ENCODE measurements around the gene PDHA1. TPM values are rescaled to one million over a fixed set of nuclear protein-coding genes. Genes with fewer than 3 reads are reported as not detected.

The PDHA1 gene
- total and polyA plus RNA-seq, 10 donors = 47.5 to 114 (median 89.3) TPM

DNA sequence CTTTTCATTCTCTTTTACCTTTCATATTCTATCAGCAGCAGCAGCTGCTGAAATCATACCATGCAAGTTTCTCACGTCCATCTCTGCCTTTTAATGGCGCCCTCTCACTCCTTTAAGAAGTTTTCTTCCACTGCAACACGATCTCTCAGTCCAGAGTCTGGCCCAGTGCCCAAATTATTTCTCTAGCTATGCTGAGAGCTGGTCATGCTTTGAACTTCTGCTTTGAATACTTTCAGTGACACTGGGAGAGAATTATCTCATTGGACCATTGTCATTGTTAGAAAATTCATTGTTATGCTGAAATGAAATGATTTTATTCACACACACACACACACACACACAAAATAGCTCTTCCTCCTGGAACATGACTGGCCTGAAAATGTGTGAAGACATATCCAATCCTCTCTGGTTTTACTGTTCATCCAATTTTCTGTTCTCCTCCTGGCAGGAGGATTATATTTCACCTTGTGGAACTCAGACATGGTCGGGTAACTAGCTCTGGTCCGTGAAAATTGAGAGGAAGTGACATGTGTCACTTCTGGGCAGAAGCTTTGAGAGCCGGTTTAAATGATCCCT is 1.3 kb upstream of the PDHA1 start:
- WGBS, 5 donors = 52 to 67% (median 59%) methylated on average over 6 of the region's 6 CpGs
- H3K36me3 ChIP-seq = no peaks in the 10 kb centered on the region
- TF ChIP-seq POLR2AphosphoS5 (IDR thresholded peaks at IDR 0.05) (no peak), POLR2A (IDR thresholded peaks at IDR 0.05) (no peak)
- TF ChIP-seq, protein P1, sequence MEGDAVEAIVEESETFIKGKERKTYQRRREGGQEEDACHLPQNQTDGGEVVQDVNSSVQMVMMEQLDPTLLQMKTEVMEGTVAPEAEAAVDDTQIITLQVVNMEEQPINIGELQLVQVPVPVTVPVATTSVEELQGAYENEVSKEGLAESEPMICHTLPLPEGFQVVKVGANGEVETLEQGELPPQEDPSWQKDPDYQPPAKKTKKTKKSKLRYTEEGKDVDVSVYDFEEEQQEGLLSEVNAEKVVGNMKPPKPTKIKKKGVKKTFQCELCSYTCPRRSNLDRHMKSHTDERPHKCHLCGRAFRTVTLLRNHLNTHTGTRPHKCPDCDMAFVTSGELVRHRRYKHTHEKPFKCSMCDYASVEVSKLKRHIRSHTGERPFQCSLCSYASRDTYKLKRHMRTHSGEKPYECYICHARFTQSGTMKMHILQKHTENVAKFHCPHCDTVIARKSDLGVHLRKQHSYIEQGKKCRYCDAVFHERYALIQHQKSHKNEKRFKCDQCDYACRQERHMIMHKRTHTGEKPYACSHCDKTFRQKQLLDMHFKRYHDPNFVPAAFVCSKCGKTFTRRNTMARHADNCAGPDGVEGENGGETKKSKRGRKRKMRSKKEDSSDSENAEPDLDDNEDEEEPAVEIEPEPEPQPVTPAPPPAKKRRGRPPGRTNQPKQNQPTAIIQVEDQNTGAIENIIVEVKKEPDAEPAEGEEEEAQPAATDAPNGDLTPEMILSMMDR (IDR thresholded peaks at IDR 0.05 in 8 of 11, conservative IDR thresholded peaks at IDR 0.05 in 3 of 11) = no peak
- intact Hi-C loops (cut with DNase I; ENCODE audit: low total_unique reads) = no loop called here
- H3K27me3 ChIP-seq (replicated peaks in 1 of 7) = peaks cover 0 to 6% (median 0%) of the 10 kb centered on the region in 7 donors
- no peak for DNase-seq
- H3K9me3 ChIP-seq = no peaks in the 10 kb centered on the region
- peaks cover 0 to 36% (median 18%) of the 10 kb centered on the region in 6 donors for H3K4me1 ChIP-seq
- no peak overlapping the region for H3K4me3 ChIP-seq
- H3K27ac ChIP-seq = peak overlapping the region in 1 of 8 donors; percentile 89

DNA sequence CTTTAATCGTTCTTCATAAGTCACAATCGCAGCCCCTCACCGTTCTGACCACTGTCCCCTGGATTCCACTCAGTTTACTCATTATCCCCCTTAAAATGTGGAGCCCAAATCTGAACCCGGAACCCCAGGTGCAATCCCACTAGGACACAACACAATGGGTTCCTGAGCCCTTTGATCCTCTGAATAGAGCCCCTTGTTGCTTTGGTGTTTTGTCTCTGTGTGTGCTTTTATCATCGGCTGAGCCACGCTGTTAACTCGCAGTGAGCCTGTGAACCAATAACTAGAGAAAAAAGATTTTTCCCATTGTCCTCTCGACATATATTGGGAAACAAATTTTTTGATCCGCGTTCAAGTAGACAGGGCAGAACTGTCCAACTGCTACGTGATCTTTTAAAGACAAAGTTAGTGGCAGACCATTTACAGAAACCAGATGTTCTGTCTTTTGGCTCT is 617 bp upstream of the PDHA1 start:
- H3K9me3 ChIP-seq = no peaks in the 10 kb centered on the region
- peak overlapping the region in 6 of 8 donors; percentile 76 to 92 (median 88) for H3K27ac ChIP-seq
- H3K4me3 ChIP-seq = peak overlapping the region in 7 of 8 donors; percentile 58 to 86 (median 74)
- intact Hi-C loops (cut with DNase I; ENCODE audit: low total_unique reads) = no loop called here
- no peaks in the 10 kb centered on the region for H3K36me3 ChIP-seq
- TF ChIP-seq POLR2A (IDR thresholded peaks at IDR 0.05) = no peak
- TF ChIP-seq, protein P1 (IDR thresholded peaks at IDR 0.05 in 8 of 11, conservative IDR thresholded peaks at IDR 0.05 in 3 of 11) = no peak
- no peak for TF ChIP-seq POLR2AphosphoS5 (IDR thresholded peaks at IDR 0.05)
- 41 to 71% (median 56%) methylated on average over 11 of the region's 11 CpGs for WGBS, 5 donors
- no peak for DNase-seq
- peaks cover 0 to 6% (median 0%) of the 10 kb centered on the region in 7 donors for H3K27me3 ChIP-seq (replicated peaks in 1 of 7)
- peaks cover 0 to 36% (median 19%) of the 10 kb centered on the region in 6 donors for H3K4me1 ChIP-seq

DNA sequence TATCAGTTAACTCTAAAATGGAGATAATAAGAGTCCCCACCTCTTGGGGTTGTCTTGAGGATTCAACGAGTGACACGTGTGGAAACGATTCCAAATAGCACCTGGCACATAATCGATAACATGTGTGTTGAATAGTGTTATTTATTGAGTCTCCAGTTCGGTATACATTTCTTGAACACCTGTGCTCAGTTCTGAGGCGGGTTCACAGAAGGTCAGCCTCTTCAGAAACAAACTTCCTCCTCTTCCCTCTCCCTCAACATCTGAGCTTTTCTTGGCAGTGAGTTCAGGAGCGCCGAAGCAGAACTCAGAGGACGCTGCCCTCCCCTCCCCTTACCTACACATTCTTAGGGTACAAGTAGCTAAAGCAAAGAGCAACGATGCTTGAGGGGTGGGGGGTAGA is 934 bp downstream of the PDHA1 start:
- WGBS, 5 donors = 2 to 40% (median 10%) methylated on average over 8 to 10 of the region's 10 CpGs
- intact Hi-C loops (cut with DNase I; ENCODE audit: low total_unique reads) = no loop called here
- Histone ChIP-seq H3K9me3 (no peaks in the 10 kb centered on the region), H3K27ac (peak overlapping the region in 3 of 8 donors; percentile 76 to 92 (median 86)), H3K4me3 (peak overlapping the region; percentile 58 to 86 (median 72)), H3K36me3 (peaks cover 0 to 10% (median under 1%) of the 10 kb centered on the region in 6 donors), H3K4me1 (peaks cover 0 to 36% (median 19%) of the 10 kb centered on the region in 6 donors), H3K27me3 (replicated peaks in 1 of 7) (peaks cover 0 to 6% (median 0%) of the 10 kb centered on the region in 7 donors)
- no peak for DNase-seq
- TF ChIP-seq POLR2A (IDR thresholded peaks at IDR 0.05) = no peak
- TF ChIP-seq, protein P1 (IDR thresholded peaks at IDR 0.05 in 8 of 11, conservative IDR thresholded peaks at IDR 0.05 in 3 of 11) = no peak

DNA sequence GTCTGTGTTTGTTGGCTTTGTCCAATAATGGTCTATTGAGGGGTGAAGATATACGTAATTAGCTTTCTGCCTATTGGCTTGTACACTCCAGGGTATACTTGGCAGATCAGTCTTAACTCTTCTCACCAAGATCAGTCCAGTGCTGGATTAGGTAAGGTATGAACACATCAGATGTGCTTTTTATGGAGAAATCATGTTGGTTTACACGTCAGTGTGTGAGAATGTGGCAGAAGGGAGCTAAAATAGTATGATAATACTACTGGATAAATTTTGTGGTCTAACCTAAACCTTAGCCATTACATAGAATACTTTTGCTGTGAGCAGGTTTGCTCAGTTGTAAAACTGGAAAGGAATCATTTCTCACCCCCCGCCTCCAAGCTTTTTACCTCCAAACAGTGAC is 4.2 kb downstream of the PDHA1 start:
- no peak for DNase-seq
- WGBS, 5 donors = 83 to 93% (median 85%) methylated on average over 3 of the region's 3 CpGs
- peaks cover 0 to 6% (median 0%) of the 10 kb centered on the region in 7 donors for H3K27me3 ChIP-seq (replicated peaks in 1 of 7)
- TF ChIP-seq POLR2AphosphoS5 (IDR thresholded peaks at IDR 0.05) = no peak
- TF ChIP-seq POLR2A (IDR thresholded peaks at IDR 0.05) = no peak
- TF ChIP-seq, protein P1 (IDR thresholded peaks at IDR 0.05 in 8 of 11, conservative IDR thresholded peaks at IDR 0.05 in 3 of 11) = no peak
- no peak overlapping the region for H3K27ac ChIP-seq
- H3K36me3 ChIP-seq = peaks cover 0 to 43% (median 16%) of the 10 kb centered on the region in 6 donors
- intact Hi-C loops (cut with DNase I; ENCODE audit: low total_unique reads) = no loop called here
- H3K4me1 ChIP-seq = peaks cover 0 to 43% (median 23%) of the 10 kb centered on the region in 6 donors
- no peak overlapping the region for H3K4me3 ChIP-seq
- H3K9me3 ChIP-seq = no peaks in the 10 kb centered on the region
